ENCODE measurements around the gene BRINP1.

DNA sequence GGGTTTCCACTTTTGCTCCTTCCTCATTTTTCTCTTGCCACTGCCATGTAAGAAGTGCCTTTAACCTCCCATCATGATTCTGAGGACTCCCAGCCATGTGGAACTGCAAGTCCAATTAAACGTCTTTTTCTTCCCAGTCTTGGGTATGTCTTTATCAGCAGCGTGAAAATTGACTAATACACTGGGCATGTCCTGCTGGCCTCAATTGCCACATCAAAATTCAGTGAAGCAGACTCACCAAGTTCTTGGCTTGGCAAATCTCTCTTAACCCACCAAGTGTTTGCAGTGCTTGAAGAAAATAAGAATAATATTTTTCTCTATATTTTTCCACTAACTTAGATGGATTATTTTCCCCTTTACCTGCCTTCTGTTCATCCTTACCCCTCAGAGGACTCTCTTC is 212.0 kb downstream of the BRINP1 start:
- no peak for TF ChIP-seq POLR2A (IDR thresholded peaks at IDR 0.05; ENCODE audit: low read length)
- no peak for TF ChIP-seq GATA1 (IDR thresholded peaks at IDR 0.05; ENCODE audit: low read depth, low read length)
